HG02885 (cell line): Measurements from ENCODE around the gene BAX.
"Not testable (repeated sequence)": the region's sequence is repeated elsewhere in the genome, so short reads cannot be mapped to it uniquely, and the experiment has no call there.

Experiments
- ATAC-seq: cut with Tn5 transposase; IDR thresholded peaks from one replicate; pipeline ENCODE4 v1.9.1; 2021; ENCODE audit warnings: mild to moderate bottlenecking; ENCODE audit not compliant: unreplicated experiment, poor library complexity

Gene BAX

GRCh38 chr19:48954595-48955307, at the start of gene BAX:
TSS of gene BAX (plus strand) at chr19:48954875. CDS start at chr19:48954929, 54 bp downstream.
- peak; percentile 82 for ATAC-seq

DNA sequence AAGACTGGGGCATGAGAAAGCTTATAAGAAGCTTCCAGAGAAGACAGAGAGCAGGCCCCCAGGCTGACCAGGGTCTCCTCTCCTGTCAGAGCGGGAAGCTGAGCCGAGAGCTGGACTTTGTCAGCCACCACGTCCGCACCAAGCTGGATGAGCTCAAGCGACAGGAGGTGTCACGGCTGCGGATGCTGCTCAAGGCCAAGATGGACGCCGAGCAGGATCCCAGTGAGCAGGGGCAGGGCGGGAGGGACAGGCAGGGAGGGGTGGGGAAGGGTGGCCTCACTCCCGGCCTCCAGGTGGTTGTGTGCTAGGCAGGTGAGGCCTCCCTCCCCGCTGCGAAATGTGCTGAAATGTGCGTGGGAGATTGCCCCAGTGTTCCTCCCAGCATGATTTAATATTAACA, 49.0 kb upstream of the BAX start:
- no peak for ATAC-seq

- no peak for ATAC-seq
These were observed 48.4 kb upstream of the BAX start for GRCh38 chr19:48906324-48906723.

DNA sequence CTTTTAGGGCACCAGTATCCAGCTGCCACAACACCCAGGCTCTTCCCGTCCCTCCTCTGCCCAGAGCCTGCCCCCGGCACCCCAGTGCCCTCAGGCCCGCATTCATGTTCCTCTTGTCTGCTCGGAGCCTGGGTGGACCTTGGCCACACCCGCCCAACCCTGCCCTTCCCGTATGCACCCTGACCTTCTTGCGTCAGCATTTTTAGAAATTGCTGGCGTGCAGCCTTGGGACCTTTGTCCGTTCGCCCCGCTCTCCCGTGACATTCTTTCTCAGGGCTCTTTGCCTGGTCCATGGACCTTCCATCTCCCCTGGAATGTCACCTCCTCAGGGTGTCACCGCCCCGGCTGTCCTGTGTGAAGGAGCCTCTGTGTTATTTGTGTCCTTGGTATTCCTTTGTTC, 47.0 kb upstream of the BAX start:
- ATAC-seq, result no peak

DNA sequence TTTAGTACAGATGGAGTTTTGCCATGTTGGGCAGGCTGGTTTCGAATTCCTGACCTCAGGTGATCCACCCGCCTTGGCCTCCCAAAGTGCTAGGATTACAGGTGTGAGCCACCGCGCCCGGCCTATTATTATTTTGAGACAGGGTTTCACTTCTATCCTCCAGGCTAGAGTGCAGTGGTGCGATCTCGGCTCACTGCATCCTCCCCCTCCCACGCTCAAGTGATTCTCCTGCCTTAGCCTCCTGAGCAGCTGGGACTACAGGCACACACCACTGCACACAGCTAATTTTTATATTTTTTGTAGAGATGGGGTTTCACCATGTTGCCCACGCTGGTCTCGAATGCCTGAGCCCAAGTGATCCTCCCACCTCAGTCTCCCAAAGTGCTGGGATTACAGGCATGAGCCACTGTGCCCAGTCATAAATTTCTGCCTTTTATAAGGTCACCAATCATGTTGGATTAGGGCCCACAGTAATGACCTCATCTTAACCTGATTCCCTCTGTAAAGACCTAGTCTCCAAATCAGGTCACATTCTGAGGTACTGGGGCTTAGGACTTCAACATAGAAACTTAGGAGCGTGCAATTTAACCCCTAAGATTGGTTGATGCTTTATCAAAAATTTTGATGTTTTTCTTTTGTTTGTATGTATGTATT, 45.1 kb upstream of the BAX start:
- not testable (repeated sequence) for ATAC-seq

DNA sequence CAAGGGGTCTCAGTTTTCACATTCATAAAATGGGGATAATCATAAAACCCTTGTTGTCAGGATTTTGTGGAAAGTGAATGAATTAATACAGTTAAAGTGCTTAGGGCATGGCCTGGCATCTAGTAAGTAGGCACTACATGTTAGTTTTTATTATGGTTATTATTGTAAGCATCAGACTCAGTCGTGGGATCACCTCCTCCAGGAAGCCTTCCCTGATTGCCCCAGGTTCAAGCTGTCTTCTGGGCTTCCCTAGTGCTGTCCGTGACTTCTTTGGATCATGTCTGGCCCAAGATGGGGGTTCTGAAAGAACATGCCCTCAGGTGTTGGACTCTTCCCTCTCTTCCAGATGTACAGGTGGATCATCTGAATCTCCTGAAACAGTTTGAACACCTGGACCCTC, 43.9 kb upstream of the BAX start:
- no peak for ATAC-seq

DNA sequence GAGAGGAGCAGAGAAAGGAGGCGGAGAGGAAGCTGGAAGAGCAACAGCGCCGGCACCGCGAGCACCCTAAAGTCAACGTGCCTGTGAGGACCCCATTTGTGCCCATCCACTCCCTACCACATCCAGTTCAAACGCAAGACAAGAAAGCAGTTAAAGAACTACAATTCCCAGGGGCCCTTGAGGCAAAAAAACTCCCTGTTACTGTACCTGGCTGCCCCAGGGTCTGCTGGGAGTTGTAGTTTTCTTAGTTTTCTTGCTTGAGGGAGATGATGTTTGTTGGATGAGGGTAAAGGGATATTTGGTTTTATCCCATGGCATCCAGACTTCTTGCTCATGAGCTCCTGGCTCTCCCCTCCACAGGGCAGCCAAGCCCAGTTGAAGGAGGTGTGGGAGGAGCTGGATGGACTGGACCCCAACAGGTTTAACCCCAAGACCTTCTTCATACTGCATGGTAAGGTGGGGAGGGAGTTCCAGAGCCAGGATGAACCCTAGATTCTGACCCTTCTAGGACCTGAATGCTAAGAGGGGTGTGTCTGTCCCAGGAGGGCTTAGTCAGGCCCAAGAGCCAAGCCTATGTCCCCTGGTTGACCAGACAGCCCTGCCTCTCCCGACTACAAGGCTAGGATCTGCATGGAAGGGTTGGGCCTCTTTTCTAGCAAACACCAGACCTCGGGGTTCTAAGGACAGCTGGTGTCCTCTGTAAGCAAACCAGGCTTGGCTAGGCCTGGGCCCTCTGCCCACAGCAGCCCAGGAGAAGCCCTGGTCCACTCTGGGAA, 41.4 kb upstream of the BAX start:
- ATAC-seq, result no peak

DNA sequence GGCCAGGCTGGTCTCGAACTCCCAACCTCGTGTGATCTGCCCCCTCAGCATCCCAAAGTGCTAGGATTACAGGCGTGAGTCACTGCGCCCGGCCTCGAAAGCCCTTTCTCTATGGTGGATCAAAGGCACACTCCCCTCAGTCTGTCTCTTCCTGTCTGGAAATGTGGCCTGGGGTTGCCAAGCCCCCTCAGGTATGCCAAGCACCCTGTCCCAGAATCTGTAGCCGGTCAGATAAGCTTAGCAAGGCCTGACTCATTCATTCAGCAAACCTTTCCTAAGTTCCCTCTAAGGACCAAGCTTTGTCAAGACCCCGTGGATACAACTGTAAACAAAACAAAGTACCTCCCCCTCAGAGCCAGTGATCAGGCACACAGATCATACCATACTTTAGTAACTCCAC, 40.5 kb upstream of the BAX start:
- no peak for ATAC-seq

DNA sequence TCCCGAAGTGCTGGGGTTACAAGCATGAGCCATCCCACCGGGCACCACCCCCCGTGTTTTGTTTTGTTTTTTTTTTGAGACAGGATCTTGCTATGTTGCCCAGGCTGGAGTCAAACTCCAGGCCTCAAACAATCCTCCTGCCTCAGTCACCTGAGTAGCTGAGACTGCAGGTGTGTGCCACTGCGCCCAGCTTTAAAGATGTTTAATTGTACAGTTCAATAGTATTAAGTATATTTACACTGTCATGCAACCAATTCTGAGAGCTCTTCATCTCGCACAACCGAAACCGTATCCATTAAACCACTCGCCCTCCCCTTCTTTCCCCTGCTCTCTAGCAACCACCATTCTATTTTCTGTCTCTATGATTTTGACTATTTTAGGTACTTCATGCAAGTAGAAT, 38.9 kb upstream of the BAX start:
- no peak for ATAC-seq

- ATAC-seq, result no peak
These were observed 36.6 kb upstream of the BAX start for GRCh38 chr19:48918071-48918470.

GRCh38 chr19:48918801-48919247, 35.9 kb upstream of the BAX start:
- ATAC-seq, result no peak

DNA sequence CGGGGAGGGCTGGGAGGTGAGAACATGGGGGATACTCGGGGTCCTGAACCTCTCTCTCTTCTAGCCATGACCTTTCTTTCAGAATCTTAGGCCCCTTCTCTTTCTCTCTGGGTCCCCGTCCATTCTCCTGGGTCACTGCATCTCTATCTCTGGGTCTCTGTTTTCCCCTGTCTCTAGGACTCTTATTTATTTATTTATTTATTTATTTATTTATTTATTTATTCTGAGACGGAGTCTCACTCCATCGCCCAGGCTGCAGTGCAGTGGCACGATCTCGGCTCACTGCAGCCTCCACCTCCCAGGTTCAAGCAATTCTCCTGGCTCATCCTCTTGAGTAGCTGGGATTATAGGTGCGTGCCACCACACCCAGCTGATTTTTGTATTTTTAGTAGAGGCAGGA, 35.4 kb upstream of the BAX start:
- ATAC-seq, result not testable (repeated sequence)

- ATAC-seq, result no peak
These were observed 33.7 kb upstream of the BAX start for GRCh38 chr19:48920949-48921348.

GRCh38 chr19:48921721-48922500, 32.8 kb upstream of the BAX start:
- no peak for ATAC-seq

DNA sequence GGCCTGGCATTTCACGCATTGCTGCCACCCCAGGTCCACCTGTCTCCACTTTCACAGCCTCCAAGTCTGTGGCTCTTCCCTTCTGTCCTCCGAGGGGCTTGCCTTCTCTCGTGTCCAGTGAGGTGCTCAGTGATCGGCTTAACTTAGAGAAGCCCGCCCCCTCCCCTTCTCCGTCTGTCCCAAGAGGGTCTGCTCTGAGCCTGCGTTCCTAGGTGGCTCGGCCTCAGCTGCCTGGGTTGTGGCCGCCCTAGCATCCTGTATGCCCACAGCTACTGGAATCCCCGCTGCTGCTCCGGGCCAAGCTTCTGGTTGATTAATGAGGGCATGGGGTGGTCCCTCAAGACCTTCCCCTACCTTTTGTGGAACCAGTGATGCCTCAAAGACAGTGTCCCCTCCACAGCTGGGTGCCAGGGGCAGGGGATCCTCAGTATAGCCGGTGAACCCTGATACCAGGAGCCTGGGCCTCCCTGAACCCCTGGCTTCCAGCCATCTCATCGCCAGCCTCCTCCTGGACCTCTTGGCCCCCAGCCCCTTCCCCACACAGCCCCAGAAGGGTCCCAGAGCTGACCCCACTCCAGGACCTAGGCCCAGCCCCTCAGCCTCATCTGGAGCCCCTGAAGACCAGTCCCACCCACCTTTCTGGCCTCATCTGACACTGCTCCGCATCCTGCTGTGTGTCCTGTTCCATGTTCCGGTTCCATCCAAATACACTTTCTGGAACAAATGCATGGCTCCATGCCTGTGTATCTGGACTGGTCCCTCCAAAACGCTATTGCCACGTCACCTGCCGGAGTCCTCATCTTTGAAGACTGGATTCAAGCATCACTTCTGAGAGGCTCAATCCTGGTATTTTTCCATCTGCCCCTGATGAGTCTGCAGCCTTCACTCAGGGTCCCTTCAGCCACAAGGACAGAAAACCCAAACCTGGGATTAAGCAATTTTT, 31.9 kb upstream of the BAX start:
- ATAC-seq, result no peak

DNA sequence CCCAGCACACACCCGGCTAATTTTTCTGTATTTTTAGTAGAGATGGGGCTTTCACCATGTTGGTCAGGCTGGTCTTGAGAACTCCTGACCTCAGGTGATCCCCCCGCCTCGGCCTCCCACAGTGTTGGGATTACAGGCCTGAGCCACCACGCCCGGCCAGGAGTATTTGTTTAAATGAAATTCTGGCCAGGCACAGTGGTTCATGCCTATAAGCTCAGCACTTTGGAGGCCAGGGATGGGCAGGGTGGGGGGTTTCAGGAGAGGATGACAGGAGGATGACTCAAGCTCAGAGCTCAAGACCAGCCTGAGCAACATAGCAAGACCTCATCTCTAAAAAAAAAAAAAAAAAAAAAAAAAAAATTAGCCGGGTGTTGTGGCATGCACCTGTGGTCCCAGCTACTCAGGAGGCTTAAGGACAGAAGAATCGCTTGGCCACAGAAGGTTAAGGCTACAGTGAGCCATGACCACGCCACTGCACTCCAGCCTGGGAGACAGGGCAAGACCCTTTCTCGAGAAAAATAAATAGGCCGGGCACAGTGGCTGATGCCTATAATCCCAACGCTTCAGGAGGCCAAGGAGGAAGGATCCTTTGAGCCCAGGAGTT, 29.3 kb upstream of the BAX start:
- no peak for ATAC-seq

- not testable (repeated sequence) for ATAC-seq
These were observed 28.8 kb upstream of the BAX start for GRCh38 chr19:48925890-48926289.

- no peak for ATAC-seq
These were observed 27.8 kb upstream of the BAX start for GRCh38 chr19:48926909-48927308.

DNA sequence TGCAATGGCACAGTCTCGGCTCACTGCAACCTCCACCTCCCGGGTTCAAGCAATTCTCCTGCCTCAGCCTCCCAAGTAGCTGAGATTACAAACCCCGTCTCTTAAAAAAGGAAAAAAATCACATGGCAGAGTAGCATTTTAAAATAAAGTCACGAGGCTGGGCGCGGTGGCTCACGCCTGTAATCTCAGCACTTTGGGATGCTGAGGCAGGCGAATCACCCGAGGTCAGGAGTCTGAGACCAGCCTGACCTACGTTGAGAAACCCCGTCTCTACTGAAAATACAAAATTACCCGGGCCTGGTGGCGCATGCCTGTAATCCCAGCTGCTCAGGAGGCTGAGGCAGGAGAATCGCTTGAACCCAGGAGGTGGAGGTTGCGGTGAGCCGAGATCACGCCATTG, 27.0 kb upstream of the BAX start:
- ATAC-seq, result not testable (repeated sequence)
